ENCODE measurements around the gene MRPS14. TPM values are rescaled to one million over a fixed set of nuclear protein-coding genes. Genes with fewer than 3 reads are reported as not detected.

The MRPS14 gene
- total RNA-seq, 1 donor from 2014 or later = 46.9 TPM

Small RNAs within 50 kb of the gene (small RNA-seq; reads per million reads assigned to genes)
- gene RF00019 (not detected), gene RNU6-307P (not detected)

Other genes with a start within 250 kb of the MRPS14 start
- 182 TPM for gene CACYBP, start 23.5 kb downstream of the MRPS14 start, total RNA-seq
- 0.82 TPM for gene TNN, start 44.4 kb upstream of the MRPS14 start, total RNA-seq
- gene KIAA0040, start 169.4 kb upstream of the MRPS14 start, total RNA-seq = 0.41 TPM

Measured in frontal cortex (tissue), 1 donor.